ENCODE measurements around the gene BLOC1S4. TPM values are rescaled to one million over a fixed set of nuclear protein-coding genes. Genes with fewer than 3 reads are reported as not detected.

Gene BLOC1S4, protein sequence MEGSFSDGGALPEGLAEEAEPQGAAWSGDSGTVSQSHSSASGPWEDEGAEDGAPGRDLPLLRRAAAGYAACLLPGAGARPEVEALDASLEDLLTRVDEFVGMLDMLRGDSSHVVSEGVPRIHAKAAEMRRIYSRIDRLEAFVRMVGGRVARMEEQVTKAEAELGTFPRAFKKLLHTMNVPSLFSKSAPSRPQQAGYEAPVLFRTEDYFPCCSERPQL
- 14.5 to 18.0 TPM (median 16.5 TPM) in 5 replicates for total RNA-seq (2022; extraction: Qiagen RNA extraction; ENCODE audit: low read depth)

DNA sequence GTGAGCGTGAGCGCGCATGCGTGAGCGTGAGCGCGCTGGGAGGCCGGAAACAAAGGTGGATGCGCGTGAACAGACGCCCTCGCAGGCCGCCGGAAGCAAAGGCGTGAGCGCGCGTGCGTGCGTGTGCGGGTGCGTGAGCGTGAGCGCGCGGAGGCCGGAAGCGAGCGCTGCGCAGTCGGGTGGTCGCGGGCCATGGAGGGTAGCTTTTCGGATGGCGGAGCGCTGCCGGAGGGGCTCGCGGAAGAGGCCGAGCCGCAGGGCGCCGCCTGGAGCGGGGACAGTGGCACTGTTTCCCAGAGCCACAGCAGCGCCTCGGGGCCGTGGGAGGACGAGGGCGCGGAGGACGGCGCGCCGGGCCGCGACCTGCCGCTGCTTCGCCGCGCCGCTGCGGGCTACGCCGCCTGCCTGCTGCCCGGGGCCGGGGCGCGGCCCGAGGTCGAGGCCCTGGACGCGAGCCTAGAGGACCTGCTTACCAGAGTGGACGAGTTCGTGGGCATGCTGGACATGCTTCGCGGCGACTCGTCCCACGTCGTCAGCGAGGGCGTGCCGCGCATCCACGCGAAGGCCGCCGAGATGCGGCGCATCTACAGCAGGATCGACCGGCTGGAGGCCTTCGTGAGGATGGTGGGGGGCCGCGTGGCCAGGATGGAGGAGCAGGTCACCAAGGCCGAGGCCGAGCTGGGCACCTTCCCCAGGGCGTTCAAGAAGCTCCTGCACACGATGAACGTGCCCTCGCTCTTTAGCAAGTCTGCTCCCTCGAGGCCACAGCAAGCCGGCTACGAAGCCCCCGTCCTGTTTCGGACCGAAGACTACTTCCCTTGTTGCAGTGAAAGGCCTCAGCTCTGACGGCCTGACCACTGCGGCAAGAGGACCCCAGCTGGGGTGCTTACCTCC lies at the start of gene BLOC1S4:
Gene BLOC1S4, plus strand, starts transcription at position 157 of the 894 bp plus-strand sequence. Its CDS starts 36 bp downstream, at position 193.

DNA sequence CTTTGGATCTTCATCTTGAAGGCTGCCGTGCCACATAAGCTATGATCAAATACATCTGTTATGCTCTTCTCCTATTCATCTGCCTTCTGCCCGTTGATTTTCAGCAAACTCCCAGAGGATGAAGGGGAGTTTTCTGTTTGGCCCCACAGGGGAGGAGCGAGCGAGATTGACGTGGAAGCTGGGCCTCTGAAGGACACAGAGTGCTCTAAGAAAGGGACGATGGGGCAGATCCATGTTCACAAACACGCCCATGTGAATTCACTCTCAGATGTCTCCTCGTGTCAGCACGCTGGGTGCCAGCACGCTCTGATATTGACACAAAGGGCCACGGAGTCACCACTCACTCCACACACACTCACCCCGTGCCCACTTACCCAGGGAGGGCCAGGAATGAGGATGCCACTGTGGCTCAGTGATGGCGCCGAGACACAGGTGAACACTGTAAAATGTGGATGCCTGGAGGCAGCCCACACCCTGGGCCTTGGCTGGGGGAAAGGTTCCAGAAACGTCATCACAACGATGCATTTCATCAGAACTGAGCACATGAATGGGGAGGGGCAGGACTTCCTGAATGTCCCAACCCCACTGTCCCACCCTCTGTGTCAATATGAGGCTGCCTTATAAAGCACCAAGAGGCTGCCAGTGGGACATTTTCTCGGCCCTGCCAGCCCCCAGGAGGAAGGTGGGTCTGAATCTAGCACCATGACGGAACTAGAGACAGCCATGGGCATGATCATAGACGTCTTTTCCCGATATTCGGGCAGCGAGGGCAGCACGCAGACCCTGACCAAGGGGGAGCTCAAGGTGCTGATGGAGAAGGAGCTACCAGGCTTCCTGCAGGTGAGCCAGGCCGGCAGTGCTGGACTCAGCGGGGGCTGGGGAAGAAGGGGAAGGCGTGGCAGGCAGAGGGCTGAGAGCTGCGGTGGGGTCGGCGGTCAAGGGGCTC lies 22.5 kb upstream of the BLOC1S4 start, which contains the start of gene S100P:
Gene S100P, plus strand, starts transcription at position 648 of the 946 bp plus-strand sequence. Its CDS starts 55 bp downstream, at position 703.

DNA sequence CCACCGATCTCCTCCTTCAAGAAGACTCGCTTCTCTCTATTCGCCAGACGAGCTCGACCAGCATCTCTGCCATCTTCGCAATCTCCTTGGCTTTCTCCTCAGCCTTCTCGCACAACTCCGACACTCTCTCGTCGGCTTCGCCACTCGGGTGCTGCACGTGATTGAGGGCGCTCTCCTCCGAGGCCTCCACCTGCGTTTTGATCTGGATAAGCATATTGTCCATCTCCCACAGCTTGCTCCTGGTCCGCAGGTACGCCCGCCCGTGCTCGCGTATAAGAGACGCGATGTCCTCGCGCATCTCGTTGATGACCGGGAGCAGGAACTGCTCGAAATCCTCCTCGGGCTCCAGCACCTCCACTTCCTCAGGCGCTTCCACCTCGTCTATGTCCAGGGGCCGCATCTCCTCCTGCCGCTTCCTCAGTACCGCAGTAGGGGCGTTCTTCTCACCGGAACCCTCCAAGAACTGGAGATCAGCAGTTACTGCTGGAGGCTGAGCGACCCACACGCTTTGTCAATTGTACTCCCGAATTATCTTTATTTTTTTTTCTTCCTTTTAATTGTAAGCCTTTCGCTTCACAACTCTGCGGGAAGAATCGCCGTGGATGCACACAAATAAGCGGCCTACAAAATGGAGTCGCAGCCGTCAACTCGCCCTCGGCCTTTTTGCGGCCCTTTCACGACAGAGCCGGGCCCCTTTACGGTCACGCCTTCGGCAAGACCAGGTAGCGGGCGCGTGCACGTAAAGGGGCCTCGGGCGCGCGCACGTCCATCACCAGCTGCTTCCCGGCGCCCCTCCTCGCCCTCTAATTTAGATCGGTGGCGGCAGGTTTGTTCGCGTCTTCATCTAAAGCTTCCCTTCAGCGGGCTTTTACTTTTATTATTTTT lies 6.5 kb upstream of the BLOC1S4 start, which contains the start of gene MRFAP1L1:
Gene MRFAP1L1, minus strand, starts transcription at position 636 of the 885 bp plus-strand sequence. Its CDS starts 236 bp downstream, at position 400.

Other genes starting within 250 kb of the BLOC1S4 start
- 26.6 to 40.8 TPM (median 36.9 TPM) in 5 replicates for gene PPP2R2C, start 243.6 kb upstream of the BLOC1S4 start, total RNA-seq (2022; extraction: Qiagen RNA extraction; ENCODE audit: low read depth)
- gene MAN2B2, start 141.0 kb upstream of the BLOC1S4 start, total RNA-seq (2022; extraction: Qiagen RNA extraction; ENCODE audit: low read depth), result 7.3 to 10.7 TPM (median 9.6 TPM) in 5 replicates
- 234 to 277 TPM (median 251 TPM) in 5 replicates for gene MRFAP1, start 75.5 kb upstream of the BLOC1S4 start, total RNA-seq (2022; extraction: Qiagen RNA extraction; ENCODE audit: low read depth)
- gene S100P, start 22.3 kb upstream of the BLOC1S4 start, total RNA-seq (2022; extraction: Qiagen RNA extraction; ENCODE audit: low read depth), result 34.1 to 83.8 TPM (median 64.8 TPM) in 5 replicates
- gene MRFAP1L1, start 6.3 kb upstream of the BLOC1S4 start, total RNA-seq (2022; extraction: Qiagen RNA extraction; ENCODE audit: low read depth), result 30.3 to 39.2 TPM (median 35.1 TPM) in 5 replicates
- gene KIAA0232, start 66.6 kb downstream of the BLOC1S4 start, total RNA-seq (2022; extraction: Qiagen RNA extraction; ENCODE audit: low read depth), result 6.3 to 13.4 TPM (median 10.7 TPM) in 5 replicates
- gene TBC1D14, start 193.7 kb downstream of the BLOC1S4 start, total RNA-seq (2022; extraction: Qiagen RNA extraction; ENCODE audit: low read depth), result 29.8 to 38.8 TPM (median 35.8 TPM) in 5 replicates

Data from A549 treated with ZK216348 at 1 μM for 4 hours (cell line).